Measurements from ENCODE around the gene ARPC3.
"Not testable (repeated sequence)": the region's sequence is repeated elsewhere in the genome, so short reads cannot be mapped to it uniquely, and the experiment has no call there.

The ARPC3 gene

GRCh38 chr12:110449799-110450497 is at the start of gene ARPC3:
Gene ARPC3, minus strand, starts transcription at chr12:110450337. Its CDS starts 77 bp downstream, at chr12:110450260.
- in situ Hi-C loops (cut with MboI; ENCODE audit: low sequenced_read_pairs): no loop called here

- in situ Hi-C loops (cut with MboI; ENCODE audit: low sequenced_read_pairs): no loop called here
Observed at GRCh38 chr12:110498984-110499706, 49.0 kb upstream of the ARPC3 start.

- in situ Hi-C loops (cut with MboI; ENCODE audit: low sequenced_read_pairs): no loop called here
Observed at GRCh38 chr12:110475426-110475825, 25.3 kb upstream of the ARPC3 start.

GRCh38 chr12:110468214-110469048 is 18.3 kb upstream of the ARPC3 start, which contains the start of the genes FAM216A and GPN3:
Gene FAM216A, plus strand, starts transcription at chr12:110468845. Its CDS starts 31 bp downstream, at chr12:110468876.
Gene GPN3, minus strand, starts transcription at chr12:110468257. Its CDS starts 54 bp downstream, at chr12:110468203.
- in situ Hi-C loops (cut with MboI; ENCODE audit: low sequenced_read_pairs): no loop called here

GRCh38 chr12:110467847-110468213 is 17.7 kb upstream of the ARPC3 start:
- in situ Hi-C loops (cut with MboI; ENCODE audit: low sequenced_read_pairs): no loop called here

- in situ Hi-C loops (cut with MboI; ENCODE audit: low sequenced_read_pairs): no loop called here
Observed at GRCh38 chr12:110466791-110467190, 16.7 kb upstream of the ARPC3 start.

GRCh38 chr12:110465765-110466164 is 15.6 kb upstream of the ARPC3 start:
- in situ Hi-C loops (cut with MboI; ENCODE audit: low sequenced_read_pairs): not testable (repeated sequence)

GRCh38 chr12:110465024-110465423 is 14.9 kb upstream of the ARPC3 start:
- in situ Hi-C loops (cut with MboI; ENCODE audit: low sequenced_read_pairs): no loop called here

GRCh38 chr12:110461189-110461588 is 11.1 kb upstream of the ARPC3 start:
- in situ Hi-C loops (cut with MboI; ENCODE audit: low sequenced_read_pairs): not testable (repeated sequence)

- in situ Hi-C loops (cut with MboI; ENCODE audit: low sequenced_read_pairs): no loop called here
Observed at GRCh38 chr12:110458756-110459155, 8.6 kb upstream of the ARPC3 start.

- in situ Hi-C loops (cut with MboI; ENCODE audit: low sequenced_read_pairs): no loop called here
Observed at GRCh38 chr12:110453569-110454296, 3.6 kb upstream of the ARPC3 start.

GRCh38 chr12:110451263-110451662 is 1.1 kb upstream of the ARPC3 start:
- in situ Hi-C loops (cut with MboI; ENCODE audit: low sequenced_read_pairs): no loop called here

GRCh38 chr12:110444455-110444854 is 5.7 kb downstream of the ARPC3 start:
- in situ Hi-C loops (cut with MboI; ENCODE audit: low sequenced_read_pairs): no loop called here

GRCh38 chr12:110436231-110436630 is 13.9 kb downstream of the ARPC3 start:
- in situ Hi-C loops (cut with MboI; ENCODE audit: low sequenced_read_pairs): no loop called here

- in situ Hi-C loops (cut with MboI; ENCODE audit: low sequenced_read_pairs): no loop called here
Observed at GRCh38 chr12:110431957-110432587, 18.1 kb downstream of the ARPC3 start.

- in situ Hi-C loops (cut with MboI; ENCODE audit: low sequenced_read_pairs): not testable (repeated sequence)
Observed at GRCh38 chr12:110429676-110430075, 20.5 kb downstream of the ARPC3 start.

- in situ Hi-C loops (cut with MboI; ENCODE audit: low sequenced_read_pairs): no loop called here
Observed at GRCh38 chr12:110426406-110426805, 23.7 kb downstream of the ARPC3 start.

GRCh38 chr12:110424237-110424636 is 25.9 kb downstream of the ARPC3 start:
- in situ Hi-C loops (cut with MboI; ENCODE audit: low sequenced_read_pairs): no loop called here

GRCh38 chr12:110421701-110422100 is 28.4 kb downstream of the ARPC3 start:
- in situ Hi-C loops (cut with MboI; ENCODE audit: low sequenced_read_pairs): no loop called here

- in situ Hi-C loops (cut with MboI; ENCODE audit: low sequenced_read_pairs): no loop called here
Observed at GRCh38 chr12:110421159-110421661, 28.9 kb downstream of the ARPC3 start.

All from hTERT RPE-1 (cell line).